Thoracic aorta (tissue), 2 donors: Measurements from ENCODE around the gene ACOT8. TPM values are rescaled to one million over a fixed set of nuclear protein-coding genes. Genes with fewer than 3 reads are reported as not detected.

Experiments
- ATAC-seq: fragments of 150-250 bp; one replicate; pipeline ENCODE4 v1.8.0; 2017; ENCODE audit warnings: low read depth; ENCODE audit not compliant: insufficient number of reproducible peaks, low FRiP score
- DNase-seq: peaks from one replicate; pipeline ENCODE4 v3.0.0-alpha.2; 2020; ENCODE audit warnings: low spot score
- H3K27ac ChIP-seq, 2 donors: fragments of 200-600 bp; sonication (generic); 1 replicate in 1 of 2; 2 replicates in 1 of 2; pipeline ENCODE4 v1.5.1; 2016; ENCODE audit warnings: mild to moderate bottlenecking in 2 of 2, moderate library complexity in 2 of 2
- H3K27me3 ChIP-seq: fragments of 200-600 bp; sonication (generic); replicated peaks from 2 replicates; pipeline ENCODE4 v1.6.0; 2016; ENCODE audit warnings: mild to moderate bottlenecking; ENCODE audit not compliant: insufficient read depth
- H3K36me3 ChIP-seq: fragments of 200-600 bp; sonication (generic); one replicate; pipeline ENCODE4 v1.5.1; 2016
- H3K4me1 ChIP-seq, 2 donors: fragments of 200-600 bp; sonication (generic); 1 replicate in 1 of 2; 2 replicates in 1 of 2; pipeline versions ENCODE4 v1.5.1 to v1.6.0; 2016; ENCODE audit warnings: low read depth in 2 of 2, mild to moderate bottlenecking in 1 of 2; ENCODE audit not compliant: control insufficient read depth in 1 of 2
- H3K4me3 ChIP-seq: fragments of 200-600 bp; sonication (generic); 2 replicates; pipeline ENCODE4 v1.5.1; 2016; ENCODE audit warnings: mild to moderate bottlenecking
- H3K9me3 ChIP-seq: fragments of 200-600 bp; sonication (generic); 2 replicates; pipeline ENCODE4 v1.5.1; 2016
- total RNA-seq, 2 donors: library from RNA; depleted of rRNA; stranded (reverse); fragments of >200 nt; gene quantifications; one replicate each; pipeline versions ENCODE4 v1.1.0 to v1.2.3, GENCODE V29; 2016
- TF ChIP-seq, protein P1 (sequence below): fragments of 200-600 bp; sonication (generic); IDR thresholded peaks from one replicate; pipeline ENCODE4 v1.5.1; 2019; ENCODE audit warnings: antibody characterized with exemption

The ACOT8 gene
- total RNA-seq, 2 donors from 2014 or later, result 20.5 to 45.2 TPM

DNA sequence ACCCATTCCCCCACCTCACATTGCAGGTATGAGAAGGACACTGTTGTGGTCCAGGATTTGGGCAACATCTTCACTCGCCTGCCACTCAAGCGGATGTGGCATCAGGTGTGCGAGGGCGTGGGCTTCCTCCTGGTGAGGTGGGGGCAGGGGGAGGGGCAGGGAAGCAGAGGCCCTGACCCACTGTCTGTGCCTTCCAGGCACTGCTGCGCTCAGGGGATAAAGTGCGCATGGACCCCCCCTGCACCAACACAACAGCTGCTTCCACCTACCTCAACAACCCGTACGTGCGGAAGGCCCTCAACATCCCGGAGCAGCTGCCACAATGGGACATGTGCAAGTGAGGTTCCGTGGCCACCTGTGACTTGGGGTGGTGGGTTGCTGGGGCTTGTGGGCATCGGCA is 37.6 kb upstream of the ACOT8 start:
- Histone ChIP-seq H3K36me3 (peaks cover 38% of the 10 kb centered on the region), H3K4me3 (no peak overlapping the region), H3K27ac (no peak overlapping the region), H3K27me3 (no peaks in the 10 kb centered on the region), H3K4me1 (peaks cover 8 to 23% of the 10 kb centered on the region in 2 donors), H3K9me3 (no peaks in the 10 kb centered on the region)
- TF ChIP-seq, protein P1, sequence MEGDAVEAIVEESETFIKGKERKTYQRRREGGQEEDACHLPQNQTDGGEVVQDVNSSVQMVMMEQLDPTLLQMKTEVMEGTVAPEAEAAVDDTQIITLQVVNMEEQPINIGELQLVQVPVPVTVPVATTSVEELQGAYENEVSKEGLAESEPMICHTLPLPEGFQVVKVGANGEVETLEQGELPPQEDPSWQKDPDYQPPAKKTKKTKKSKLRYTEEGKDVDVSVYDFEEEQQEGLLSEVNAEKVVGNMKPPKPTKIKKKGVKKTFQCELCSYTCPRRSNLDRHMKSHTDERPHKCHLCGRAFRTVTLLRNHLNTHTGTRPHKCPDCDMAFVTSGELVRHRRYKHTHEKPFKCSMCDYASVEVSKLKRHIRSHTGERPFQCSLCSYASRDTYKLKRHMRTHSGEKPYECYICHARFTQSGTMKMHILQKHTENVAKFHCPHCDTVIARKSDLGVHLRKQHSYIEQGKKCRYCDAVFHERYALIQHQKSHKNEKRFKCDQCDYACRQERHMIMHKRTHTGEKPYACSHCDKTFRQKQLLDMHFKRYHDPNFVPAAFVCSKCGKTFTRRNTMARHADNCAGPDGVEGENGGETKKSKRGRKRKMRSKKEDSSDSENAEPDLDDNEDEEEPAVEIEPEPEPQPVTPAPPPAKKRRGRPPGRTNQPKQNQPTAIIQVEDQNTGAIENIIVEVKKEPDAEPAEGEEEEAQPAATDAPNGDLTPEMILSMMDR, result no peak
- DNase-seq (no peak), ATAC-seq (no peak)

DNA sequence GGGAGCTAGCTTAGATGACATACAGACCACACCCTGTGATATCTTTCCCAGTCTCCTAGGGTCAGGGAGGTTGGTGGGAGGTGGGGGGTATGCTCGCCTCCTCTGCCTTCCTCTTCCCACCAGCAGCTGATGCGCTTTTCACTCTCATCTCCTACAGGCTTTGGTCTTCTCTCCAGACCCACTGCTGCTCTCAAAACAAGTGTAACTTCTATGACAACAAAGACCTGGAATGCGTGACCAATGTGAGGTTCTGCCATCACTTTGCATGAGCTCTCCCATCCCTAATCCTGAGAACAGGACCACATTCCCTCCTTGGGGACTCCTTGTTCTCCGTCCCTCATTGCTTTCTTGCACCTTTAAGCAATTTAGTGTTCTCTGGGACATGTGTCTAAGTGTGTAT is 36.6 kb upstream of the ACOT8 start:
- TF ChIP-seq, protein P1, result no peak
- Histone ChIP-seq H3K9me3 (no peaks in the 10 kb centered on the region), H3K4me3 (no peak overlapping the region), H3K27me3 (no peaks in the 10 kb centered on the region), H3K27ac (no peak overlapping the region), H3K36me3 (peaks cover 35% of the 10 kb centered on the region), H3K4me1 (peaks cover 14 to 33% of the 10 kb centered on the region in 2 donors)
- ATAC-seq (no peak), DNase-seq (no peak)

DNA sequence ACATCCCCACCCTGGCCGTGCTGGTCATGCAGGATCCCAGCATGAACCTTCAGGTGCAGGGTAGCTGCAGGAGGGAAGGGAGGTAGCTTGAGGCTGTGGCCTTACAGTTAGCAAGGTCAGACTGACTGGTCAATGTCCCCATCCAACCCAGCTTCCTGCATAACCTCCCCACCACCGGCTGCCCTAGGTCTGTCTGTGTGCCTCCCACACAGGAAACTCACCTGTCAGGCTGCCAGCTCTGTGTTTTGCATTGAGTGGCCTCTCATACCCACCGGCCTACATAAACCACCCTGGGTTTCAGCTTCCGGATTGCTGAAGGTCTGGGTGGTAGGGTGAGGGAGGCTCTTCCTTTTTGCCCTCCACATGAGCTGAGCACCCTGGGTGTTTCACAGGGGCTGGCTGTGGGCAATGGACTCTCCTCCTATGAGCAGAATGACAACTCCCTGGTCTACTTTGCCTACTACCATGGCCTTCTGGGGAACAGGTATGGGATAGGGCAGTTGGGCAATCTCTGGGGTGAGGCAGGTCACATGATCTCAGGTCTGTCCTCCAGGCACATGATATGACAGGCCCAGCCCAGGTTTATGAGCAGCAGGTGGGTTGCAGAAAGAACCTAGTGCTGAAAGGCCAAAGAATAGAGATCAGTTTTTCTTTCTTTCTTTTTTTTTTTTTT is 35.8 kb upstream of the ACOT8 start:
- no peak for DNase-seq
- Histone ChIP-seq H3K27ac (no peak overlapping the region), H3K36me3 (peaks cover 28% of the 10 kb centered on the region), H3K27me3 (no peaks in the 10 kb centered on the region), H3K4me1 (peaks cover 14 to 34% of the 10 kb centered on the region in 2 donors), H3K4me3 (no peak overlapping the region), H3K9me3 (no peaks in the 10 kb centered on the region)
- no peak for ATAC-seq
- TF ChIP-seq, protein P1, result no peak

DNA sequence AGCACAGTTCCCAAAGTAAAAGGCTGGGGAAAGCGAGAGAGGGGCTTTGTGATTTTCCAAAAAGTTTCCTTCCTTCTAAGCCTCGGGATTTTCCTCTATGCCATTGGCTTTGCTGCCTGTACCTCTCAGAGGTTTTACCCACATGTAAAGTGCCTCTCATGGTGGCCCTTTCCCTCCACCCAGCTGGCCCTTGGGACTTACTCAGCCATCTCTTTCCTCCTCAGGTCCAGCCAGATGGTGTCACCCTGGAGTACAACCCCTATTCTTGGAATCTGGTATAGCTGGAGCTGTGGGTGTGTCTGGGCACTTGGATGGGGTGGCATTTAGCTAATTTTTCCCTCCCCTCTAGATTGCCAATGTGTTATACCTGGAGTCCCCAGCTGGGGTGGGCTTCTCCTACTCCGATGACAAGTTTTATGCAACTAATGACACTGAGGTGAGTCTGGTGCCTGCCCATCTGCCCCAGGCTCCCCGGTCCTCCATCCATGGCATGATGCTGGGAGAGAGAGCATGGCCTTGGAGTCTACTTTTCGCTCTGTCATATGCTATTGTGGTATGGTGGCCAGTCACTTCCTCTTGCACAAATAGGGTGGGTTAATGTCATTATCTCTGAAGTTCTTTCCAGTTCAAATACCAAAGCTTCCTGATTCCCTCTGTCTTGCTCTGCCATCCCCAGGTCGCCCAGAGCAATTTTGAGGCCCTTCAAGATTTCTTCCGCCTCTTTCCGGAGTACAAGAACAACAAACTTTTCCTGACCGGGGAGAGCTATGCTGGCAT is 35.0 kb upstream of the ACOT8 start:
- DNase-seq (no peak), ATAC-seq (no peak)
- H3K9me3 ChIP-seq, result no peaks in the 10 kb centered on the region
- TF ChIP-seq, protein P1, result no peak
- no peak overlapping the region for H3K27ac ChIP-seq
- peaks cover 29% of the 10 kb centered on the region for H3K36me3 ChIP-seq
- no peaks in the 10 kb centered on the region for H3K27me3 ChIP-seq
- peaks cover 14 to 34% of the 10 kb centered on the region in 2 donors for H3K4me1 ChIP-seq
- H3K4me3 ChIP-seq, result peak overlapping the region; percentile 95
